A549 (cell line): ENCODE measurements around the gene RAPH1. TPM values are rescaled to one million over a fixed set of nuclear protein-coding genes. Genes with fewer than 3 reads are reported as not detected.
A peak's percentile ranks its signal among the peaks of the same experiment; 100 is the strongest.

Experiments used
- ATAC-seq, 2 experiments: fragments of 200-7000 bp in 1 of 2; fragments of >200 bp in 1 of 2; cut with Nextera tagmentation in 1 of 2; cut with Tn5 transposase in 1 of 2; 3 replicates each; pipeline versions ENCODE4 v1.8.0 to v1.9.1; 2018 to 2020; ENCODE audit warnings: mild to moderate bottlenecking in 1 of 2, moderate library complexity in 1 of 2
- CTCF ChIA-PET: fragments of 300-600 bp; sonication (Branson Sonifier 250); formaldehyde crosslinking; extraction: SDS; loops from one replicate; lab custom pipeline; 2021; ENCODE audit warnings: antibody characterized with exemption, inconsistent platforms; lab: Yijun Ruan, JAX
- POLR2A ChIA-PET: fragments of 350-600 bp; formaldehyde crosslinking; extraction: SDS; loops from one replicate; lab custom pipeline; 2021; ENCODE audit warnings: antibody characterized with exemption, inconsistent platforms; lab: Yijun Ruan, JAX
- DNase-seq, 2 experiments: peaks; one replicate each; pipeline versions ENCODE4 v3.0.0 to v3.0.0-alpha.2; 2011 to 2016; ENCODE audit warnings: low read depth in 1 of 2, low spot score in 1 of 2
- FAIRE-seq: peaks from 2 replicates; lab custom pipeline; 2011; peaks lifted over from hg19 to GRCh38; lab: Jason Lieb, UNC
- H3K27ac ChIP-seq, 2 experiments: fragments of >200 bp; sonication (Bioruptor Twin); formaldehyde crosslinking; 3 replicates each; pipeline ENCODE4 v1.5.1; 2016 to 2017
- H3K4me1 ChIP-seq: fragments of >200 bp; sonication (Bioruptor Twin); formaldehyde crosslinking; 3 replicates; pipeline ENCODE4 v1.6.1; 2016
- H3K4me2 ChIP-seq: fragments of >200 bp; sonication (Bioruptor Twin); formaldehyde crosslinking; 3 replicates; pipeline ENCODE4 v1.6.1; 2016
- H3K4me3 ChIP-seq: fragments of >200 bp; sonication (Bioruptor Twin); formaldehyde crosslinking; 3 replicates; pipeline ENCODE4 v1.5.1; 2016
- H3K9me3 ChIP-seq: fragments of >200 bp; sonication (Bioruptor Twin); formaldehyde crosslinking; 3 replicates; pipeline ENCODE4 v1.6.1; 2016
- BCL3 ChIP-seq: fragments of >200 bp; sonication (Bioruptor Twin); formaldehyde crosslinking; IDR thresholded peaks from 3 replicates; pipeline ENCODE4 v1.6.1; 2016
- CHD2 ChIP-seq: fragments of 150-350 bp; IDR thresholded peaks from 2 replicates; pipeline ENCODE4 v1.6.1; 2014; ENCODE audit warnings: low read length; ENCODE audit not compliant: partially characterized antibody
- EHF ChIP-seq: fragments of 250-450 bp; sonication (Bioruptor Pico); IDR thresholded peaks from 2 replicates; pipeline ENCODE4 v1.5.0; 2020; ENCODE audit warnings: mild to moderate bottlenecking
- EHMT2 ChIP-seq: fragments of 200-600 bp; sonication (generic); IDR thresholded peaks from 2 replicates; pipeline ENCODE4 v1.6.1; 2016; ENCODE audit warnings: antibody characterized with exemption, low read depth, mild to moderate bottlenecking, moderate library complexity
- EP300 ChIP-seq, 2 experiments: fragments of >200 bp; sonication (Bioruptor Twin); formaldehyde crosslinking; IDR thresholded peaks; 2 replicates in 1 of 2; 3 replicates in 1 of 2; pipeline ENCODE4 v1.6.1; 2016 to 2017
- FOSL2 ChIP-seq, 2 experiments: fragments of 450-650 bp in 1 of 2; fragments of >200 bp in 1 of 2; sonication (Bioruptor Twin) in 1 of 2; formaldehyde crosslinking; IDR thresholded peaks; 2 replicates each; pipeline versions ENCODE4 v1.5.0 to v1.6.1; 2016 to 2020; ENCODE audit warnings: mild to moderate bottlenecking in 1 of 2, moderate library complexity in 1 of 2
- FOXS1 ChIP-seq: fragments of 250-450 bp; sonication (Bioruptor Pico); IDR thresholded peaks from 2 replicates; pipeline ENCODE4 v1.5.0; 2020; ENCODE audit warnings: mild to moderate bottlenecking, moderate library complexity
- HDAC2 ChIP-seq: fragments of 200-600 bp; sonication (generic); IDR thresholded peaks from 2 replicates; pipeline ENCODE4 v1.6.1; 2016
- HEYL ChIP-seq: fragments of 250-450 bp; sonication (Bioruptor Pico); IDR thresholded peaks from 2 replicates; pipeline ENCODE4 v1.8.0; 2021; ENCODE audit warnings: mild to moderate bottlenecking, moderate library complexity
- HMGXB4 ChIP-seq: fragments of 250-450 bp; sonication (Bioruptor Pico); IDR thresholded peaks from 2 replicates; pipeline ENCODE4 v1.5.0; 2021; ENCODE audit warnings: mild to moderate bottlenecking, moderate library complexity, borderline replicate concordance
- HOXA7 ChIP-seq: fragments of 250-450 bp; sonication (Bioruptor Pico); IDR thresholded peaks from 2 replicates; pipeline ENCODE4 v1.5.0; 2020; ENCODE audit warnings: mild to moderate bottlenecking, moderate library complexity
- HOXB5 ChIP-seq: fragments of 250-450 bp; sonication (Bioruptor Pico); IDR thresholded peaks from 2 replicates; pipeline ENCODE4 v1.5.0; 2020; ENCODE audit warnings: mild to moderate bottlenecking, moderate library complexity
- KDM5A ChIP-seq: fragments of 200-600 bp; sonication (generic); IDR thresholded peaks from 2 replicates; pipeline ENCODE4 v1.6.1; 2016; ENCODE audit warnings: antibody characterized with exemption, mild to moderate bottlenecking
- MYC ChIP-seq: IDR thresholded peaks from 2 replicates; pipeline ENCODE4 v1.6.1; 2012; ENCODE audit warnings: mild to moderate bottlenecking, inconsistent platforms, low read length, improper control_type of control experiment, borderline replicate concordance
- NFE2L2 ChIP-seq: fragments of 150-350 bp; conservative IDR thresholded peaks from 2 replicates; pipeline ENCODE4 v1.6.1; 2014; ENCODE audit warnings: low read length
- NR3C1 ChIP-seq: fragments of >200 bp; sonication (Bioruptor Twin); formaldehyde crosslinking; IDR thresholded peaks from 3 replicates; pipeline ENCODE4 v1.6.1; 2017
- PHF8 ChIP-seq: fragments of 200-600 bp; sonication (generic); IDR thresholded peaks from 2 replicates; pipeline ENCODE4 v1.6.1; 2016; ENCODE audit warnings: low read depth, mild to moderate bottlenecking, antibody characterized with exemption, moderate library complexity, borderline replicate concordance
- RAD21 ChIP-seq, 2 experiments: fragments of >200 bp in 1 of 2; sonication (Bioruptor Twin) in 1 of 2; formaldehyde crosslinking in 1 of 2; IDR thresholded peaks in 1 of 2; conservative IDR thresholded peaks in 1 of 2; 2 replicates in 1 of 2; 3 replicates in 1 of 2; pipeline ENCODE4 v1.6.1; 2012 to 2018; ENCODE audit warnings: inconsistent platforms in 1 of 2
- RCOR1 ChIP-seq: fragments of 150-350 bp; IDR thresholded peaks from 2 replicates; pipeline ENCODE4 v1.6.1; 2014; ENCODE audit warnings: antibody characterized with exemption, low read length, low read depth
- REST ChIP-seq: fragments of 200-600 bp; sonication (generic); IDR thresholded peaks from 2 replicates; pipeline ENCODE4 v1.6.1; 2016; ENCODE audit warnings: antibody characterized with exemption, mild to moderate bottlenecking, moderate library complexity
- RFX5 ChIP-seq: fragments of 450-650 bp; IDR thresholded peaks from 2 replicates; pipeline ENCODE4 v1.7.1; 2014; ENCODE audit warnings: antibody characterized with exemption, mild to moderate bottlenecking, moderate library complexity
- SREBF2 ChIP-seq: fragments of 450-650 bp; IDR thresholded peaks from 2 replicates; pipeline ENCODE4 v1.6.1; 2014; ENCODE audit warnings: mild to moderate bottlenecking, moderate library complexity
- ZC3H11A ChIP-seq: fragments of 450-650 bp; IDR thresholded peaks from 2 replicates; pipeline ENCODE4 v1.6.1; 2014; ENCODE audit warnings: antibody characterized with exemption, mild to moderate bottlenecking
- ZFP36 ChIP-seq: fragments of 450-650 bp; IDR thresholded peaks from 2 replicates; pipeline ENCODE4 v1.6.1; 2014; ENCODE audit warnings: borderline replicate concordance; ENCODE audit not compliant: partially characterized antibody
- ZNF302 ChIP-seq: fragments of 250-450 bp; sonication (Bioruptor Pico); IDR thresholded peaks from 2 replicates; pipeline ENCODE4 v1.9.0; 2021; ENCODE audit warnings: inconsistent platforms, mild to moderate bottlenecking, moderate library complexity
- WGBS: methylation state at CpG from one replicate; pipeline ENCODE4 v1.1.6; 2017; ENCODE audit errors: missing lambda C conversion rate; 5-methylcytosine and 5-hydroxymethylcytosine counted together
- polyA plus RNA-seq, 4 experiments: library from polyadenylated mRNA; depleted of rRNA in 3 of 4; stranded (reverse); fragments of >200 nt; fragmentation: RNase III in 1 of 4; extraction: RNeasy Plus Mini Kit Qiagen cat#74134 plus additional on column Dnase treatment in 1 of 4; gene quantifications; 2 replicates in 3 of 4; 3 replicates in 1 of 4; pipeline ENCODE4 v1.2.3, GENCODE V29; 2011 to 2017
- TF ChIP-seq, protein P1 (sequence below): fragments of 150-350 bp; IDR thresholded peaks from 2 replicates; pipeline ENCODE4 v1.6.1; 2014; ENCODE audit warnings: low read depth, mild to moderate bottlenecking, low read length

Gene RAPH1
- polyA plus RNA-seq, 2 of the 4 experiments (the other 2 are of a cell fraction), result 6.3 to 7.3 TPM

DNA sequence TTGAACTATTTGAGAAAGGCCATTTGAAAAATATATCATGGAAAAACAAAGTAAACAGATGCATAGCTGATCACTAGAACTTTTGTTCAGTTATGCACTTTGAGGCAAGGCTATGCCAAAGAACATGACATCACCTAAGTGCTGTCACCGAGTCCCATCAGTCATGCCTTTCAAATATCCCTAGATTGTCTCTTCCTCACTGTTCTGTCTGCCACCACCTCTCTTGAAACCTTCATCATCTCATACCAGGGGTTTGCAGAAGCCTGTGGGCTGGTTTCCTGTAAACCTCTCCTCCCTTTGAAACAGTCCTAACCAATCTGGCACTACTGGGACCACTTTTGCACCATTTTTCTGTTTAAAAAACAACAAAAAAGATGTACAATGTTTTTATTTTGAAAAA, 12.3 kb upstream of the RAPH1 start (continued):
- no peak for TF ChIP-seq REST
- TF ChIP-seq EP300 (IDR thresholded peaks at IDR 0.05), result no peak
- TF ChIP-seq ZNF302, result no peak
- TF ChIP-seq ZC3H11A, result no peak
- TF ChIP-seq, protein P1, sequence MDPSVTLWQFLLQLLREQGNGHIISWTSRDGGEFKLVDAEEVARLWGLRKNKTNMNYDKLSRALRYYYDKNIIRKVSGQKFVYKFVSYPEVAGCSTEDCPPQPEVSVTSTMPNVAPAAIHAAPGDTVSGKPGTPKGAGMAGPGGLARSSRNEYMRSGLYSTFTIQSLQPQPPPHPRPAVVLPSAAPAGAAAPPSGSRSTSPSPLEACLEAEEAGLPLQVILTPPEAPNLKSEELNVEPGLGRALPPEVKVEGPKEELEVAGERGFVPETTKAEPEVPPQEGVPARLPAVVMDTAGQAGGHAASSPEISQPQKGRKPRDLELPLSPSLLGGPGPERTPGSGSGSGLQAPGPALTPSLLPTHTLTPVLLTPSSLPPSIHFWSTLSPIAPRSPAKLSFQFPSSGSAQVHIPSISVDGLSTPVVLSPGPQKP, result no peak
- TF ChIP-seq RAD21 (conservative IDR thresholded peaks at IDR 0.05 in 1 of 2, IDR thresholded peaks at IDR 0.05 in 1 of 2), result no peak
- no peak for TF ChIP-seq RCOR1
- TF ChIP-seq EHMT2, result no peak

GRCh38 chr2:203544402-203544801, 9.3 kb upstream of the RAPH1 start:
- no peak for FAIRE-seq
- peak; percentile 64 to 68; a peak in 4 of 6 replicates for ATAC-seq
- POLR2A ChIA-PET, result interaction anchor here (0.6 kb wide), 1 partner anchor 9 kb away, joined by 3 read pairs; the partner anchor contains the start of gene RAPH1
- Histone ChIP-seq H3K4me1 (peaks cover 20% of the 10 kb centered on the region), H3K9me3 (no peaks in the 10 kb centered on the region), H3K27ac (peak overlapping the region; percentile 21 to 56; a peak in 4 of 6 replicates), H3K4me2 (peak overlapping the region; percentile 66), H3K4me3 (no peak overlapping the region)
- TF ChIP-seq BCL3 (no peak), MYC (no peak), FOSL2 (IDR thresholded peaks at IDR 0.05) (no peak), FOSL2 (CRISPR knock-in tag; IDR thresholded peaks at IDR 0.05) (no peak), HMGXB4 (CRISPR knock-in tag) (no peak), KDM5A (no peak), PHF8 (no peak), NR3C1 (no peak), HOXB5 (CRISPR knock-in tag) (no peak), HOXA7 (CRISPR knock-in tag) (no peak), NFE2L2 (no peak), RFX5 (no peak), HDAC2 (no peak), HEYL (CRISPR knock-in tag) (no peak), FOXS1 (no peak), CHD2 (no peak), SREBF2 (no peak), EHF (CRISPR knock-in tag) (no peak), ZFP36 (no peak)
- 82% methylated on average over 4 of the region's 4 CpGs for WGBS
- CTCF ChIA-PET, result no interaction called here
- DNase-seq, result no peak
